ENCODE results near the gene ACOT13. TPM values are rescaled to one million over a fixed set of nuclear protein-coding genes. Genes with fewer than 3 reads are reported as not detected.
A peak's percentile ranks its signal among the peaks of the same experiment; 100 is the strongest.
"Not testable (repeated sequence)": the region's sequence is repeated elsewhere in the genome, so short reads cannot be mapped to it uniquely, and the experiment has no call there.

Gene ACOT13
- 43.4 TPM for total RNA-seq

DNA sequence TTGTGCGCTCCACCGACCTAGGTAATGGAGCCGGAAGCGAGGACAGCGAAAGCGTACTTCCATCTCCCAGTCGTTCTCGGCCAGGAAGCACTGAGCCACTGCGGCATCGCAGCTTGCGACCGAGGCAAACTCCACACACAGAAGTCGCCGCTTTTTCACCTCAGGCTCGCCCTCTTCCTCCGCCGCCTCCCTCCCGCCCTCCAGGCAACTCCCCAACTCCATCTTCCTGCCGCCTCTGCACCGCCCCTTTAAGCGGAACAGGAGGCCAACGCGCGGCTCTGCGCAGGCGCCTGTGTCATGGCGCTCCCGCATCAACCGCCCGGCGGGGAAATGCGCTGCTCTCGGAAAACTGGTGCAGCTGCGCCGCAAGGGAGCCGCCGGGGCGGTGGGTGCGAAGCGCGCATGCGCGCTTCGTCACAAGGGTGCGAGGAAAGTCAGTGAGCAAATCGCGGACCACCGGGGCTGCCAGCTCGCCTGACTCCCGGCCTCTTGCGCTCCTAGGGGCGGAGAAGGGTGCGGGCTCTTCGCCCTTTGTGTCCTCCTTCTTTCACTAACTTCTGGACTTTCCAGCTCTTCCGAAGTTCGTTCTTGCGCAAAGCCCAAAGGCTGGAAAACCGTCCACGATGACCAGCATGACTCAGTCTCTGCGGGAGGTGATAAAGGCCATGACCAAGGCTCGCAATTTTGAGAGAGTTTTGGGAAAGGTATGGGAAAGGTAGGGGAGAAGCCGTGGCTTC, at the start of gene ACOT13, which contains the start of gene TDP2:
Gene ACOT13 (plus strand): TSS at position 437 of the 737 bp plus-strand sequence. CDS start 187 bp downstream, at position 624.
Gene TDP2 (minus strand): TSS at position 259 of the 737 bp plus-strand sequence. CDS start 37 bp downstream, at position 222.
- DNase-seq (ENCODE audit: low spot score) (peak; percentile 98), ATAC-seq (peak; percentile 82)

DNA sequence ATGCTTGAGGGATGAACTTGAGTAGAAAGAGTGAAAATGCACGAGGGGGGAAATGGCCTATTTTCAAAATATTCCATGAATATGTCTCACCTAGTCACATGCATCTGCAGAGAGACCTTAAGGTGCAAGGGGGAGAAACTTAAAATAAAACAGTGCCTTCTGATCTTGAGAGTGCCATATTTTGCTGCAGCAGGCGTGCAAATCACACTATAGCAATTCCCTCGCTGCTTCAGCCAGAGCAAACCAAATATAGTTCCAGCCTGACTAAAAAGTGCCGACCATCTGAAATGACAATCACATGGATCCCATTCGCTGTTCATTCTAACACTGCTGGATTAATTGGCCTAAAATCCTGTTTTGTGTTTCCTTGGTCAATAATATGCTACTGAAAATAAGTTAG, 47.2 kb upstream of the ACOT13 start:
- no peak for DNase-seq (ENCODE audit: low spot score)
- ATAC-seq, result no peak

DNA sequence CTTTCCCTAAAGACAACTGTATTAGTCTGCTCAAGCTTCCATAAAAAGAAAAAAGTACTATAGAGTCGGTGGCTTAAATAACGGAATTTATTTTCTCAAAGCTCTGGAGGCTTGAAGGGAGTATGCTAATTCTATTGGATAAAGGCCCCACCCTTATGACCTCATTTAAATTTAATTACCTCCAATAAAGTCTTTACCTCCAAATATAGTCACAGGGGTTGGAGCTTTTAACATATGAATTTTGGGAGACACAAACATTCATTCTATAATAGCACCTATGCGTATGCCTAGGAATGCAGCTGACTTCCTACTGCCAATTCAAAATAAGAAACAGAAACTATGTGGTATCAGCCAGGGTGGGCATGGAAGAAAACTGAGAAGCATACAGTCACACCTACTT, 46.2 kb upstream of the ACOT13 start:
- DNase-seq (ENCODE audit: low spot score) (no peak), ATAC-seq (no peak)

DNA sequence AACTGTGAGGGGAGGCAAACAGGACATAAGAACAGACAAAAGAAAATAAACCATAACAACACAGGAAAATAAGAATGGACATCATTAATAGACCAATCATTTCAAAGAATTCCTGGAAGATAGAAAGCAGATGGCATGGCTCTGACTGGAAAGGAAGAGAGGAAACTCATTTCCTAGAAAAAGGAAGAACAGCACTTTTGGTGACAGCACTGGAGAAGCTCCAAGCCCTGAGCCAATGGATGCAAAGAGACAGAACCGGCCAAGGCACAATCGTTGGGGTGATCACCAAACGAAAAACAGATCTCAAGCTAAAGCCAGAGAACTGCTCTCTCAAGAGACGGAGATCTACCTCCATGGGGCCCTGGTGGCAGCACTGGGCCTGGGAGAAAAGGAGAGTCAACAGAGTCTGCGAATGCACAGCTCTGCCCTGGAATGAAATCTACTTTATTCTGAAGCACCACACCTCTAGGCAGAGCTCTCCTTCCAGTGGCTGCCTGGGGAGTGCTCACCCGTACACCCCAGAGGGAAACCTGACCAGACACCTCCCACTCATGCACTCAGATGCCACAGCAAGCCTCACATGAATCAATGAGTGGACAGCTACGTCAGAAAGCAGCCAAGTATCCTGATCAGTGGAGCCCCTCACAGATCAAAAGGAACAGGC, 45.1 kb upstream of the ACOT13 start:
- DNase-seq (ENCODE audit: low spot score) (no peak), ATAC-seq (no peak)

DNA sequence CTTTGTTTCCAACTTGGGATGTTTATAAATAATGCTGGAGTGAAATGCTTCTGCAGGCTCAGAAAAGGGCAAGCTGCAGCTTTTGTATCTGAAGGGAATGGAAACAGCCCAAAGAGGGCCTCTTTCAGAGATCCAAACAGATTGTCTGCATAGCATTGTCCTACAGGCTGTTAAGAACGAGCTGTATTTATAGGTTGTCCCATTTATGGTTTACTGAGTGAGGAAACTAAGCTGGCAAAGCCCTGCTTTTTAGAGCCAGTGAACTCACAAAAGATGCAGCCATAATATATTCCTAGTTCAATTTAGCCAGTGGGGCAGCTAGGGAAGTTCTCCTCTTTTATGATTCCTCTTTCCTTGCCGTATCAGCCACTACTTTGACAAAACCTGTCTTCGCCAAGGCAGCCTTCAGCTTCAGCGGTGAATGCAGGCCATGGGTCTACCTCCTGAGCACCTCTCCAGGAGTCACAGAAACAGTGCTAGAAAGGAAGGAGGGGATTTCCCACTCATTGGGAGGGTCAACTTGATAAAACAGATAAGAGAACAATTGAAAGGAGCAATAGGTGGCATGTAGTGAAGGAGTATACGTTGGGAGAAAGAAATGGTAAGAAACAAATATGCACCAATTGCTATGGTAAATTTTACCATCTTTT, 35.9 kb upstream of the ACOT13 start:
- no peak for DNase-seq (ENCODE audit: low spot score)
- no peak for ATAC-seq

DNA sequence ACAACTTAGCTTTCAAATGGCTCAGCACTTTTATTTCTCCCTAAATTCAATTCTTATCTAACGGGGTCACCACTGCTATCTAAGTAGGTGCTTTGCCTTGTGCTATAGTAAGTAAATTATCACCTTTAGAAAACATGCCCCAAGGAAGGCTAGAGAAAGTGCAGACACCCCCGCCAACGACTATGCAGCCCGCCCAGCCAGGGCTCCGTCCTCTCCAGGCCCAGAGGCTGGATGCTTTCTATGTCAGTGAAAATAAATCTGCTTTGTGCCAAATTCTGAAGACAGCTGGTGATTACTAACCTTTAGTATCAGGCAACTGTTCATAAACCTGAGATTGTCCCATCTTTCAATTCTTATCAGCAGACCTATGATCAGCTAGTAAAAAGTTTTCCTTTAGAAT, 35.2 kb upstream of the ACOT13 start:
- DNase-seq (ENCODE audit: low spot score) (no peak), ATAC-seq (no peak)

DNA sequence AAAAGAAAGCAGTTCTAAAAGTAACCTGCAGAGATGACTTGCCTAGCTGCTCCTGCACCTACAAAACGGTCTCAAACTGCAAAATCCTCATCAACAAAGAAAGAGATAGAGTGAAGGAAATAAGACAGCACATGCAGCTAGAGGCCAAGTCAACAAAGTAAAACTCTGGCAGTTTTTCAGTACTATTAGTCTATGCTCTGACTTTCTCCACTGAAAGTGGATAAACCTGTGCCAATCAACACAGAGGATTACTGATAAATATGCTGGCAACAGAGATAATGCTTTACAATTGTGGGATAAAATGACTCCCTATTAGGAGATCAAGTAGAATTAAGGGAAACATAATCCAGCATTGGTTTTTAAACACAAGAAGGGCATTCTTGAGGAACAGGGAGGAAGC, 34.3 kb upstream of the ACOT13 start:
- ATAC-seq (no peak), DNase-seq (ENCODE audit: low spot score) (no peak)

DNA sequence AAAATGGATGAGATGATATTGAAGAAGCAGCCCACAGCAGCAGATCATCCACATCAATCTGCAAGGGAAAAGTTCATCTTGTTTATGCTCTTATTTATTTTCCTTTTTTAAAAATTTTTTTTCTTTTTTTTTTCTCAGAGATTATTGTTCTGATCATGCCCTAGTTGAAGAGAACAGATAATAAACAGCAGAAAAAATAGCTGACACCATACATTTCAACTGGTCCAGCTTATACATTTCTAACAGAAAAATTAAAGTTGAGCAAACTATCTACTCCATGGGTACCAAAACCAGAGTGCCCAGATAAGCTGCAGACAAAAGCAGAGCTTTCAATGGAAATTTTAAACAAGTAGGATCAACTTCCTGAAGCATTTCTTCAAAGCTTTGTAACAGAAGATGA, 30.2 kb upstream of the ACOT13 start:
- ATAC-seq, result no peak
- DNase-seq (ENCODE audit: low spot score), result no peak

DNA sequence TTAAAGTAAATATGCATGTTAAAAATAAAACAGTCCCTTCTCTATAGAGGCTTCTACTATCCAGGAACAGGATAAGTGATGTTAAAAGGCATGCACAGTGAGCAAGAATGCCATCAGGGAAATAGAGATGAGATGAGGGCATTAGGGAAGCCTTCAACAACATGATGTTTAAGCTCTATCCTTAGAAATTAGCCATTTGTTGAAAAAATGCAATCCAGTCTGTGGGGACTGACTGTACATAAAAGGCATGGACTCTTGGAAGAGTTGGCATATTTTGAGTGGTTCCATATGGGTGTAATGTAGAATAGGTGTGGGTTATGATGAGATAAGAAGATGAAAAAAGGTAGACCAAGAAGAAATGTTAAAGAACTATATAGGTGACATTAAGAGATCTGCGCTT, 26.7 kb upstream of the ACOT13 start:
- DNase-seq (ENCODE audit: low spot score) (no peak), ATAC-seq (no peak)

DNA sequence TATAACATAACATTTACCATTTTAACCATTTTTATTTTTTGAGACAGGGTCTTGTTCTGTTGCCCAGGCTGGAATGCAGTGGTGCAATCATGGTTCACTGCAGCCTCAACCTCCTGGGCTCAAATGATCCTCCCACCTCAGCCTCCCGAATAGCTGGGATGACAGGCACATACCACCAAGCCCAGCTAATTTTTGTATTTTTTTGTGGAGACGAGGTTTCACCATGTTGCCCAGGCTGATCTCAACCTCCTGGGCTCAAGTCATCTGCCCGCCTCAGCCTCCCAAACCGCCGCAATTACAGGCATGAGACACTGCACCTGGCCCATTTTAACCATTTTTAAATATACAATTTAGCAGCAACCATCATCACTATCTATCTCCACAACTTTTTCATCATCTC, 26.2 kb upstream of the ACOT13 start:
- not testable (repeated sequence) for DNase-seq (ENCODE audit: low spot score); ATAC-seq

DNA sequence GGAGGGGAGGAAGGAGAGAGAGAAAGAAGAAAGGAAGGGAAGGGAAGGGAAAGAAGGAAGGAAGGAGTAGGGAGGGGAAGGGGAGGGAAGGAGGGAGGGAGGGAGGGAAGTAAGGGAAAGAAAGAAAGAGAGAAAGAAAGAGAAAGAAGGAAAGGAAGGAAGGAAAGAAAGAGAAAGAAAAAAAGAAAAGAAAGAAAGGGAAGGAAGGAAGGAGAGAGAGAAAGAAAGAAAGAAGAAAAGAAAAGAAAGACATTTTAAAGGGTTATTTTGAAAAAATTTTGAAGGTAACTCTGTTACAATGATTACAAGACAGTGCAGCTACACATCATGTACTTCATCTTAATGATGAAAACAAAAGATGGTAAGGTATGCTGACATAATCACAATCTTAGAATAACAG, 24.8 kb upstream of the ACOT13 start:
- ATAC-seq, result no peak
- DNase-seq (ENCODE audit: low spot score), result no peak

DNA sequence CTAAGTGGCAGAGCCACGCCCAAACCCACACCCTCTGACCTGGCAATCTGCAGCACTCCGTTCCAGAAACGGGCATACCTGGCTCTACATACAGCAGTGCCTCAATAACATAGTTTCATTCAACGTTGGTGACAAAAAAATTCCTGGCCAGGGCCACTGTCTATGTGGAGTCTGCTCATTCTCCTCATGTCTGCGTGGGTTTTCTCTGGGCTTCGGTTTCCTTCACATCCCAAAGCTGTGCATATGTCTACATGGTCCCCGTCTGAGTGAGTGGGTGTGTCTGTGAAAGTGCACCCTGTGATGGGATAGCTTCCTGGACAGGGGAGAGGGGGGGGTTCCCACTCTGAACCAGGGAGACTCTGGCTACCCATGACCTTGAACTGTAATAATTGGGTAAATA, 23.0 kb upstream of the ACOT13 start:
- no peak for DNase-seq (ENCODE audit: low spot score)
- no peak for ATAC-seq

DNA sequence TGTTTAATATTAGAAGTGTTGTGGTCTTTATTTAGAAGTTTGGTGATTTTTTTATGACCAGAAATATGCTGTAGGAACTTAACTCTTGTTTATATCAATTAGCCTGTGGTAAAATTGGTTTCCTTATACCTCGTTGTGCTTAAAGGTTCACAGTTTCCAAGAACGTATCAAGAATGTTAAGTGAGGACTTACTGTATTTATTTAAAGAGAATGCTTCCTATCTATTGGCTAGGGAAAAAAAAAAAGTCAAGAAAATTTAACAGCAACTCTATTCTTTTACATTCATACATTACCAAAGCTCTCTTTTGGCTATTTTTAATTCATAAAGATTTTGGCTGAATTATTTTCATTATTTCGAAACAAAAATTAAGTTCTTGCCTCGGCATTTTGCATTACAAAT, 22.5 kb upstream of the ACOT13 start:
- ATAC-seq, result no peak
- no peak for DNase-seq (ENCODE audit: low spot score)

DNA sequence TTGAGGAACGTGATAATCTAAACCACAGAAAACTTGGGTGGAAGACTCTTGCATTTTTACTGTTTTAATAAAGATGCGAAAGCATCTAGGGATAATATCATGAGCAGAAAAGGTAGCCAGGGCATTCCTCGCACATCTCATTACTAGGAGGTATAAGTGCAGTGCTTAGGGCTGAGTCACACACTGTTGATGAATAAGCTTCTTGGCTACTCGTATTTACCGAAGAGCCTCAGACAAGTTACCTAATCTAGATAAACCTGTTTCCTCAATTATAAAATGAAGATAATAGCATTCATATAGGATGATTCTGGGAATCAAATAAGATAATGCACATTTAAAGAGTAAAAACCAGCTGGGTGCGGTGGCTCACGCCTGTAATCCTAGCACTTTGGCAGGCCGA, 20.1 kb upstream of the ACOT13 start:
- no peak for DNase-seq (ENCODE audit: low spot score)

DNA sequence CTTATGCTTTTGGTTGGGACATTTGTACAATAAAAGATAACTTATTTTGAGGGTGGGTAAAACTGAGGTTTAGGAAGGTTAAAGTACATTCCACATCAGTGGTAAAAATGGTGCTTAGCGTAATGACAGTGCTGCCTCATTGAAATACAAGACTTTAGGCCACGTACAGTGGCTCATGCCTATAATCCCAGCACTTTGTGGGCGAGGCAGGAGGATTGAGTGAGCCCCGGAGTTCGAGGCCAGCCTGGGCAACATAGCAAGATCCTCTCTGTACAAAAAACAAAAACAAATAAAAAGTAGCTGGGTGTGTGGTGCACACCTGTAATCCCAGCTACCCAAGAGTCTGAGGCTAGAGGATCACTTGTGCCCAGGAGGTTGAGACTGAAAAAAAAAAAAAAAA, 18.6 kb upstream of the ACOT13 start:
- DNase-seq (ENCODE audit: low spot score) (no peak), ATAC-seq (no peak)

More for the DNA sequence above, 20.1 kb upstream of the ACOT13 start:
- ATAC-seq, result no peak

DNA sequence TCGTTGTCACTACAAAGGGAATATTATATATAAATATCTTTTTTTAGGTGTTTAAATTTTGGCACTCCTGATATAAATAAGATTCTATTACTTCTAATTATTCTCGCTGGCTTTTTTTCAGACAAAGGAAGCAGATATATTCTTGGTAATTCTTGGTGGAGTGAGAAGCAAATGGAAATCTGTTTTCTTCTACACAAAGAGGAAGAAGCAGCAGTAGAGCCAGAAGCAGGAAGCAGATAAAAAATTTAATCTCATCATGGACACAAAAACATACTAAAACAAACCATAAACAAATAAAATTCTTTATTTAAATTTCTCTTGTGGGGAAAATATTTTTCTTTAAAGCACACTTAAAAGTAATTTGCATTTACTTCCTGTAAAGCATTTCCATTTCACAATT, 17.2 kb upstream of the ACOT13 start:
- ATAC-seq, result no peak
- DNase-seq (ENCODE audit: low spot score), result no peak

DNA sequence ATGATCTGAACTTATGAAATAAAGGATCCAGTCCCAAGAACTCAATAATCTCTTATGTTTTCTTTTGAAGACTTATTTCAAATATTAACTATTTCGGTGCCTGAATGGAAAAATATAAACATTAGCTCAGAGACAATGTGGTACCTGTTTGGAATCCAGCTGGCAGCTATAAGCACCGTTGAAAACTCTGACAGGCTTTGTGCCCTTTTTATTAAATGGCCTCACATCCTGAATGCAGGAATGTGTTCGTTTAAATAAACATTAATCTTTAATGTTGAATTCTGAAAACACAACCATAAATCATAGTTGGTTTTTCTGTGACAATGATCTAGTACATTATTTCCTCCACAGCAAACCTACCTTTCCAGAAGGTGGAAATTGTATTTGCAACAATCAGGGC, 16.5 kb upstream of the ACOT13 start:
- DNase-seq (ENCODE audit: low spot score) (no peak), ATAC-seq (no peak)

DNA sequence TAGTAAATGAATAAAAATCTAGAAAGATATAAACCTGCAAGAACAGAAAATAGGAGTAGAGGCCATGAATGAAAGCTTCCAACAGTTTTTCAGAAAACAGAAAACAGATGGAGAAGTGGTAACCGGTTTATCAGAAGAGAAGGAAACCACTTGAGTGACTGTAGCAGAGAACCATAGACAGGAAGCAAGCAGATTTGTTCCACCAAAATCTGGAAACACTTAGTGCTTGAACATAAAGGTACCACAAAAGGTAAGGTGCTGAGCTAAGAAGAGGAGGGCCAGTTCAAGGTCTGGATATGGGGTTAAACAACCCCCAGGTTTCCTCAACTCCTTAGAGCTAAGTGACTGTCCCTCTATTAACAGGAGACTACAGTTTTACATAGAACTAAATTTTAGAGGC, 11.7 kb upstream of the ACOT13 start:
- ATAC-seq, result no peak
- no peak for DNase-seq (ENCODE audit: low spot score)

DNA sequence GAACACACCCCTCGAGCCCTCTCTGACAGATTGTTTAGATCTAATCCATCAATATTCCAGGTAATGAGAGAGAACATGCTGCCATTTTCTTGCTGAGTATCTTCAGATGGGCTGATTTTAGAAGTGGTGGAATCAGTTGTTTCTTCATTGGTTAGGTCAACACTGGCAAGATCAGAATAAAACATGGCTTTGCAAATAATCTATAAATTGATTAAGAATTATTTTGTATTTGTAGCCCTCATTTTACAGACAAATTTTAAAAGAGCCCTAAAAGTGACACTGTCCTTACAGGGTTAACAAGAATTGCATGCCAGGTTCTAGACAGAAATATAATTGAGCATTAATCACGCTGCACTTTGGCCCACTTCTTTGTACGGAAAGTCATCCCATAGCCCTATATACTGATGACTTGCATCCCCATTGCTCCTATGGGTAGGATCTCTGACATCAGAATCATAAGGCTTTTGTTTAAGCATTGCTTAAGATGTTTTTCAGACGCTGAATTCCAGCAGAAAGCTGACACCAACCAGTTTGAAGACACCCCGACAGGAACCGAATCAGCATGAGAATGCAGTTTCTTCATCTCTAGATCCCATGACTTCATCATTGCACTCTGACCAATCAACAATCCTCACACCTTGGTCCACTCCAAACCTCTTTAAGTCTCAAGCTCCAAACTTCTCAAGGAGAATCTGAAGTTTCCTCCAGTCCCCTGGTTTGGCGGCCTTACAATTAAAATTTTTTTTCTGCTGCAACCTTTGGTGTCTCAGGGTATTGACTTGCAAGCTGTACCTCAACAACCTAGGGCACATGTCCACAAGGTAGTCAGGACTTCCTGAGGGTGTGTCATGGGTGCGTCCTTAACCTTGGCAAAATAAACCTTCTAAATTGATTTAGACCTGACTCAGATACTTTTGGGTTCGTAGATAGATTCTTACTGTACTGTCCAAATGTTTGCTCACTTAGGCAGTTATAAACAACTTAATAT, 8.0 kb upstream of the ACOT13 start:
- ATAC-seq (peak; percentile 26), DNase-seq (ENCODE audit: low spot score) (no peak)

DNA sequence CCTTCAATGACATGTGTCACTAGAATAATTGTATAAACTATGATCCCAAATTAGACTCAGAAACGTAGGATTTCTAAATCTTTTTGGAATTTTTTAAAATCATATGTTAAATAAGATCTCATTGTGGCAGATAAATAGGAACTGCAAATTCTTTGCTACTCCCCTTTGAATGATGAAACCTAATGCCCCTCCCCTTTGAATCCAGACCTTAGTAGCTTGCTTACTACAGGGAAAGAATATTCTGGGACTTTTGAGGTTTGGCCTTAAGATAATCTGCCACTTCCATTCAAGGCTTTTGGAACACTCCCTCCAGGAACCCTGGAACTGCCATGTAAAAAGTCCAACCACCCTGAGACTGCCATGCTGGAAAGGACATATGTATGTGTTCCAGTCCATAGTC, 7.3 kb upstream of the ACOT13 start:
- ATAC-seq, result no peak
- DNase-seq (ENCODE audit: low spot score), result no peak

DNA sequence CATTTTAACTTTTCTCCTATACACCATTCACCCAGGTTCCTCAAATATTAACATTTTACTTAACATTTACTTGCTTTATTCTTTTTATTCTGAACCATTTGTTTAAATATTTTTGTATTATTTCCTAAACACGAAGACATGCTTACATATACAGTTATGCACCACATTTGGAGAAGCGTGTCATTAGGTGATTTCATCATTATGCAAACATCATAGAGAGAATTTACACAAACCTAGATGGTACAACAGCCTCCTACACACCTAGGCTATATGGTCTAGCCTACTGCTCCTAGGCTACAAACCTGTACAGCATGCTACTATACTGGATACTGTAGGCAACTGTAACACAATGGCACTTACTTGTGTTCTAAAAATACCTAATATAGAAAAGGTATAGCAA, 6.8 kb upstream of the ACOT13 start:
- ATAC-seq, result no peak

More for the DNA sequence above, 6.8 kb upstream of the ACOT13 start:
- no peak for DNase-seq (ENCODE audit: low spot score)

Data from left lobe of liver (tissue), 2 donors.